HG03108 (cell line): ENCODE data around the gene OTOGL.
"Not testable (repeated sequence)": the region's sequence is repeated elsewhere in the genome, so short reads cannot be mapped to it uniquely, and the experiment has no call there.

Experiments
- ATAC-seq: cut with Tn5 transposase; IDR thresholded peaks from one replicate; pipeline ENCODE4 v1.9.1; 2021; ENCODE audit warnings: moderate library complexity; ENCODE audit not compliant: unreplicated experiment

OTOGL gene

GRCh38 chr12:80120994-80121393 is 21.7 kb downstream of the OTOGL start:
- no peak for ATAC-seq

GRCh38 chr12:80121661-80122060 is 22.3 kb downstream of the OTOGL start:
- ATAC-seq = no peak

DNA sequence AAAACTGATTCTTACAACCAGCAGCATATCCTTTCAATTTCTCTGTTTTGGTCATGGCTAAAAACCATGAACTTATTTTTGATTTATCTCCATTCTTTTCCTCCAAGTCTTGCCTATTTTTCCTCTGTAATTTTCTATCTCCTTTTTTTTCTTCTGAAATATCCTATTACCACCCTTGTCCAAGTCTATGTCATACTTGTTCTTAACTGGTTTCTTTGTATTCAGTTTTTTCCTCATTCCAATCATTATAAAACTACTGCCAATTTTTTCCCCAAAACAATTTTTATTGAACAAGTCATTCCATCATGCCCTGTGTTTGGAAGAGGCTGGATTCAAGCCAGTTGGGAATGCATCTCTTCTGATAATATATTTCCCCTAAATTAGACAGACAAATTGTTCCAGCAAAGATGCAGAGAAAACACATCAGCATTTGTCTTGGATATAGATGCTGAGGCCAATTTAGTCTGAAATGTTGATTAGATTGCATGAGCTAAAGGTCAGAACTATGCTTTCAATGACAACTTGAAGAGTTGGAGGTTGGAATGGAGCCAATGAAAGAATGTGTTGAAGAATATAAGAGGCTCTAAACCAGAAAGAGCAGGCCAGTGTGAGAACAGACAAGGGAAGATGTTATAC is 30.7 kb downstream of the OTOGL start:
- no peak for ATAC-seq

GRCh38 chr12:80135624-80136023 is 36.3 kb downstream of the OTOGL start:
- no peak for ATAC-seq

GRCh38 chr12:80140005-80140404 is 40.7 kb downstream of the OTOGL start:
- ATAC-seq = no peak

GRCh38 chr12:80142640-80143039 is 43.3 kb downstream of the OTOGL start:
- no peak for ATAC-seq

GRCh38 chr12:80143537-80143936 is 44.2 kb downstream of the OTOGL start:
- ATAC-seq = no peak

- ATAC-seq = not testable (repeated sequence)
Measured at GRCh38 chr12:80149547-80150313, 50.4 kb downstream of the OTOGL start.

DNA sequence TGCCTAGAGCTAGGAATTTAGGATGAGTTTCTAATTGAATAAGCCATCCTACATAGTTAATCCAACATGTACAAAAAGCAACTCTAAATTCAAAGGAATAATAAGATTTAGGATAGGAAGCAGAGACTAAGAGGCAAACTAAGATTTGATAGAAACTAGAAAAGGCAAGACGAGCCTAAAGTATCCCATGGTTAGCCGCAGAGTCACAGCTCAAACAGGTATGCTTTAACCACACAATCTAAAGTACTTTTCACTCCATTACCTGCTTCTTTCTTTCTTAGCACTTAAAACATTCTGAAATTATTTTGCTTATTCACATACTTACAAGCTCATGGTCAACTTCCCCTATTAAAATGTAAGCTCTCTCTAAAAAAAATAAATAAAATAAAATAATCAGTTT is 51.8 kb downstream of the OTOGL start:
- ATAC-seq = no peak

DNA sequence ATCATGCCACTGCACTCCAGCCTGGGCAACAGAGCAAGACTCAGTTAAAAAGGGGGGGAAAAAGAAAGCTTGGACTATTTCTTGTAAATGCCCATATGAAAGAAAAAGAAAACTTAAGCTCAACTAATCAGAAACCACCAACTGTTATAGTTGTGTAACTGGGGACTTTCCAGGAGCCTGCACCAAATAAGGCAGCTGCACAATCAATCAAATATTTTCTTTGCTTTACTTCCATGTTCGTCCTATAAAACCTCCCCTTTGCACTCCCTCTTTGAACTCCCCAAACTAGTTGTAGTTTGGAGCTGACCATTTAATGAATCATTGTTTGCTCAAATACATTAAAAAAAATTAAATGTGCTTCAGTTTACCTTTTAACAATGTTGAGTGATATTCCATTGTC is 54.9 kb downstream of the OTOGL start:
- ATAC-seq = no peak

- no peak for ATAC-seq
Measured at GRCh38 chr12:80156306-80156705, 57.0 kb downstream of the OTOGL start.

DNA sequence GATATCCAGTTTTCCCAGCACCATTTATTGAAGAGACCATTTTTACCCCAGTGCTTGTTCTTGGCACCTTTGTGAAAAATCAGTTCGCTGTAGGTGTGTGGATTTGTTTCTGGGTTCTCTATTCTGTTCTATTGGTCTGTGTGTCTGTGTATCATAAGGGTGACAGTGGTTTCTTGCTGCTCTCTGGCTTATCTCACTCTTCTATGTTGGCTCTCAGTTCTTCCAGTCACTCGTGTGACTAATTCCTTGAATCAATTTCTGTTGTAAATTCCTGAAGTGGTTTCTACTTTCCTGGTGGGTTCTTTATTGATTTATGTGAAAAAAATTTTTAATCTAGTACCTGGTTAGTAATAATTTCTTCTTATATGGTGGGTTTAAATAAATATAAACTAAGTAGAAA is 58.3 kb downstream of the OTOGL start:
- no peak for ATAC-seq

DNA sequence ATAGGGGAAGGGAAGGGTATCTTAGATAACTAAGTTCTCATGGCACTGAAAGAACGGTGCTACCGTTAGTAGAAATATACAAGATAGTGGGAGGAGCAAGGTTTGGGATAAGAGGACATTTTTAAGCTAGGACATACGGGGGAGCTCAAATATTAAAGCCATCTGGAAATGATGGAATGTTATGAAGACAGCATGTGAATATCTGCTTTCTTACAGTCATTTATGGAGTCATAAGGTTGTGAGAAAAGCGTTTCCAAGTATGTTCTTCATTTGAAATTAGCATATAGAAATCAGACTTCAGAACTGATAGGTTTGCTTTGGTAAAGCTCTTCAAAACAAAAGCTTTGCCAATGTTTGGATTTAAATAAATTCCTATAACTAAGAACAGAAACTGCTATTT is 62.3 kb downstream of the OTOGL start:
- ATAC-seq = no peak

- ATAC-seq = no peak
Measured at GRCh38 chr12:80162177-80162576, 62.8 kb downstream of the OTOGL start.

DNA sequence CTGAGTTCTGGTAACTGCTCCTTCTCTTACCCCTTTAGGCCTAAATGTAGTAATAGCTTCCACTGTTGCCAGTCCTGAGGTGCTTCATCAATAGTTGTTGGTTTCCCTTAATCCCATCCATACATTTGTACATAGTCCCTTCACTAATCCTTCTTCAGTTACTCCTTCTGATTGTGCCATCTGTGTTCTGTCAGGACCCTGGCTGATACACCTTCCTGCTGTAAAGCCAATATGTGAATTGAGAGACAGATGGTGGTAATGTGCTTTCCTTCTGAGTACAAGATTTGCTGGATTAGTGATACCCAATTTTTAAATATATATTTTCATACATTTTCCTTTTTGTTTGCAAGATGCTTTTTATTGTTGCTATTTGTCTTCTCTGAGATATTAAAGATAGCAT is 66.4 kb downstream of the OTOGL start:
- ATAC-seq = no peak

DNA sequence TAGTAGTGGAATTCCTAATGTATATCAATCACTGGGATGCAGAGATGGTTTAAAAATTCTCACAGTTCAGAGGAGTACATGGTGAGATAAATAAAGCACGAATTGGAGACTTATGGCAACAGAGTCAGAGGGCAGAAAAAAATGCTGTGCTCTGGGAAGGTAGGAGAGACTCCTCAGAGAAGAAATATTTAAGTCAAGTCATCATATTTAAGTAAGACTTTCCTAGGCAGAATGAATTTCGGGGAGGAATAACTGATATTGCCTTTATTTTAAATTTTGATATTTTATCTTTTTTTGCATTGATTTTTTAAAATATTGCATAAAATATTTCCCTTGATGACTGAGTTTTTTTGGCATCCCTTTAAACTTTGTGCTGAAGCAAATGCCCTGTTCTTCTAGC is 67.4 kb downstream of the OTOGL start:
- ATAC-seq = no peak

- no peak for ATAC-seq
Measured at GRCh38 chr12:80168936-80169335, 69.6 kb downstream of the OTOGL start.

GRCh38 chr12:80170915-80171314 is 71.6 kb downstream of the OTOGL start:
- no peak for ATAC-seq

- ATAC-seq = no peak
Measured at GRCh38 chr12:80173083-80173864, 73.9 kb downstream of the OTOGL start.

GRCh38 chr12:80175307-80175930 is 76.1 kb downstream of the OTOGL start:
- ATAC-seq = no peak

- ATAC-seq = no peak
Measured at GRCh38 chr12:80176706-80177105, 77.4 kb downstream of the OTOGL start.
